ENCODE measurements around the gene CCKAR.

The CCKAR gene

GRCh38 chr4:26459756-26460530 lies 30.3 kb downstream of the CCKAR start:
- in situ Hi-C loops (cut with MboI; ENCODE audit: low sequenced_read_pairs): no loop called here

GRCh38 chr4:26459054-26459755 lies 31.1 kb downstream of the CCKAR start:
- in situ Hi-C loops (cut with MboI; ENCODE audit: low sequenced_read_pairs): no loop called here

GRCh38 chr4:26458157-26458561 lies 32.1 kb downstream of the CCKAR start:
- in situ Hi-C loops (cut with MboI; ENCODE audit: low sequenced_read_pairs): no loop called here

GRCh38 chr4:26457412-26457811 lies 32.9 kb downstream of the CCKAR start:
- in situ Hi-C loops (cut with MboI; ENCODE audit: low sequenced_read_pairs): no loop called here

- in situ Hi-C loops (cut with MboI; ENCODE audit: low sequenced_read_pairs): no loop called here
These were observed 34.7 kb downstream of the CCKAR start for GRCh38 chr4:26455571-26455970.

- in situ Hi-C loops (cut with MboI; ENCODE audit: low sequenced_read_pairs): no loop called here
These were observed 35.3 kb downstream of the CCKAR start for GRCh38 chr4:26454961-26455360.

- in situ Hi-C loops (cut with MboI; ENCODE audit: low sequenced_read_pairs): no loop called here
These were observed 37.4 kb downstream of the CCKAR start for GRCh38 chr4:26452565-26453531.

GRCh38 chr4:26451597-26451996 lies 38.7 kb downstream of the CCKAR start:
- in situ Hi-C loops (cut with MboI; ENCODE audit: low sequenced_read_pairs): no loop called here

GRCh38 chr4:26450418-26450817 lies 39.9 kb downstream of the CCKAR start:
- in situ Hi-C loops (cut with MboI; ENCODE audit: low sequenced_read_pairs): no loop called here

- in situ Hi-C loops (cut with MboI; ENCODE audit: low sequenced_read_pairs): no loop called here
These were observed 42.9 kb downstream of the CCKAR start for GRCh38 chr4:26447378-26447777.

- in situ Hi-C loops (cut with MboI; ENCODE audit: low sequenced_read_pairs): no loop called here
These were observed 48.5 kb downstream of the CCKAR start for GRCh38 chr4:26441771-26442170.

- in situ Hi-C loops (cut with MboI; ENCODE audit: low sequenced_read_pairs): no loop called here
These were observed 49.2 kb downstream of the CCKAR start for GRCh38 chr4:26441102-26441501.

GRCh38 chr4:26434030-26434639 lies 56.1 kb downstream of the CCKAR start:
- in situ Hi-C loops (cut with MboI; ENCODE audit: low sequenced_read_pairs): no loop called here

GRCh38 chr4:26433556-26433955 lies 56.7 kb downstream of the CCKAR start:
- in situ Hi-C loops (cut with MboI; ENCODE audit: low sequenced_read_pairs): no loop called here

GRCh38 chr4:26432419-26432818 lies 57.9 kb downstream of the CCKAR start:
- in situ Hi-C loops (cut with MboI; ENCODE audit: low sequenced_read_pairs): no loop called here

GRCh38 chr4:26431461-26432180 lies 58.7 kb downstream of the CCKAR start:
- in situ Hi-C loops (cut with MboI; ENCODE audit: low sequenced_read_pairs): no loop called here
